Activated CD4-positive, alpha-beta memory T cell treated with anti-CD3 and anti-CD28 coated beads for 36 hours (primary cell): ENCODE results near the gene YARS1. TPM values are rescaled to one million over a fixed set of nuclear protein-coding genes. Genes with fewer than 3 reads are reported as not detected.

Experiments used
- CTCF ChIA-PET: fragments of 350-600 bp; sonication (Branson Sonifier 250); formaldehyde crosslinking; loops from one replicate; lab custom pipeline; 2021; ENCODE audit warnings: antibody characterized with exemption, inconsistent platforms; lab: Charles Lee
- POLR2A ChIA-PET: fragments of 350-600 bp; sonication (Branson Sonifier 250); formaldehyde crosslinking; loops from one replicate; lab custom pipeline; 2021; ENCODE audit warnings: antibody characterized with exemption; lab: Charles Lee
- DNase-seq: peaks from one replicate; pipeline ENCODE4 v3.0.0-alpha.2; 2020
- H3K27ac Mint-ChIP-seq: one replicate; pipeline ENCODE4 v1.8.0; 2021; ENCODE audit warnings: mixed read lengths
- H3K27me3 Mint-ChIP-seq: one replicate; pipeline ENCODE4 v1.8.0; 2021; ENCODE audit warnings: mixed read lengths
- H3K36me3 Mint-ChIP-seq: one replicate; pipeline ENCODE4 v1.8.0; 2021; ENCODE audit warnings: mixed read lengths
- H3K4me1 Mint-ChIP-seq: one replicate; pipeline ENCODE4 v1.8.0; 2021; ENCODE audit warnings: low read depth, mixed read lengths
- H3K4me3 Mint-ChIP-seq: one replicate; pipeline ENCODE4 v1.8.0; 2021; ENCODE audit warnings: mild to moderate bottlenecking, mixed read lengths
- H3K9me3 Mint-ChIP-seq: one replicate; pipeline ENCODE4 v1.8.0; 2021; ENCODE audit warnings: mixed read lengths
- intact Hi-C: fragments of 100-400 bp; cut with micrococcal nuclease; formaldehyde crosslinking; loops from one replicate; pipeline ENCODE4 v1.15.1; 2023
- total RNA-seq, 2 experiments: library from RNA; stranded (reverse); gene quantifications; one replicate each; pipeline ENCODE4 v1.2.3, GENCODE V29; 2021

YARS1 gene
- total RNA-seq, 2 experiments from 2014 or later, result 208 to 213 TPM

- Mint-ChIP-seq H3K4me1 (peaks cover 2% of the 10 kb centered on the region), H3K36me3 (no peaks in the 10 kb centered on the region), H3K4me3 (no peak overlapping the region), H3K27ac (no peak overlapping the region), H3K9me3 (no peaks in the 10 kb centered on the region), H3K27me3 (no peaks in the 10 kb centered on the region)
- intact Hi-C loops, result no loop called here
- POLR2A ChIA-PET, result no interaction called here
- DNase-seq, result no peak
- CTCF ChIA-PET, result interaction anchor here (1.8 kb wide), 1 partner anchor 37 kb away, joined by 7 read pairs; no protein-coding TSS in a partner anchor
Measured at GRCh38 chr1:32748926-32749325, 68.2 kb downstream of the YARS1 start.

GRCh38 chr1:32748348-32748747, 68.8 kb downstream of the YARS1 start:
- no peak for DNase-seq
- intact Hi-C loops, result no loop called here
- Mint-ChIP-seq H3K36me3 (no peaks in the 10 kb centered on the region), H3K4me3 (no peak overlapping the region), H3K27me3 (no peaks in the 10 kb centered on the region), H3K9me3 (no peaks in the 10 kb centered on the region), H3K4me1 (peaks cover under 1% of the 10 kb centered on the region), H3K27ac (no peak overlapping the region)
- ChIA-PET POLR2A (no interaction called here), CTCF (no interaction called here)

- Mint-ChIP-seq H3K4me3 (no peak overlapping the region), H3K9me3 (no peaks in the 10 kb centered on the region), H3K27ac (no peak overlapping the region), H3K4me1 (no peaks in the 10 kb centered on the region), H3K27me3 (peaks cover 5% of the 10 kb centered on the region), H3K36me3 (no peaks in the 10 kb centered on the region)
- POLR2A ChIA-PET, result no interaction called here
- no peak for DNase-seq
- CTCF ChIA-PET, result interaction anchor here (1.2 kb wide), 1 partner anchor 34 kb away, joined by 3 read pairs; no protein-coding TSS in a partner anchor
- intact Hi-C loops, result no loop called here
Measured at GRCh38 chr1:32746130-32746529, 71.0 kb downstream of the YARS1 start.

DNA sequence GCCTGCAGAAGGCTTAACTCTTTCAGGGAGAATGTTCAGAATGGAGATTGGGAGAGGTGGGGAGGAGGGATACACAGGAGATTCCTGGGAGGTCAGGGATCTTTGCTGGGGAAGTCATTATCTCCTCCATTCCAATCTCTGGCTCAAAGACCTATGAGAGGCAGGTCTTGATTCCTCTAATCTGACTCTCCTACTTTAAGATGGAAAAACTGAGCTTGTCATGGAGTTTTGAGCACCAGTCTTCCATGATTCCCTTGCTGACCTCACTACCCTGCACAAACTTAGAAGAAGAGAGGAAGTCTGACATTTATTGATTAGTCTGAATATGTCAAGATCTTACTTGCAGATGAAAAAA, 73.1 kb downstream of the YARS1 start:
- Mint-ChIP-seq H3K27me3 (peaks cover 14% of the 10 kb centered on the region), H3K27ac (no peak overlapping the region), H3K36me3 (no peaks in the 10 kb centered on the region), H3K4me1 (no peaks in the 10 kb centered on the region), H3K4me3 (no peak overlapping the region), H3K9me3 (no peaks in the 10 kb centered on the region)
- intact Hi-C loops, result no loop called here
- no peak for DNase-seq
- CTCF ChIA-PET, result no interaction called here
- POLR2A ChIA-PET, result no interaction called here

DNA sequence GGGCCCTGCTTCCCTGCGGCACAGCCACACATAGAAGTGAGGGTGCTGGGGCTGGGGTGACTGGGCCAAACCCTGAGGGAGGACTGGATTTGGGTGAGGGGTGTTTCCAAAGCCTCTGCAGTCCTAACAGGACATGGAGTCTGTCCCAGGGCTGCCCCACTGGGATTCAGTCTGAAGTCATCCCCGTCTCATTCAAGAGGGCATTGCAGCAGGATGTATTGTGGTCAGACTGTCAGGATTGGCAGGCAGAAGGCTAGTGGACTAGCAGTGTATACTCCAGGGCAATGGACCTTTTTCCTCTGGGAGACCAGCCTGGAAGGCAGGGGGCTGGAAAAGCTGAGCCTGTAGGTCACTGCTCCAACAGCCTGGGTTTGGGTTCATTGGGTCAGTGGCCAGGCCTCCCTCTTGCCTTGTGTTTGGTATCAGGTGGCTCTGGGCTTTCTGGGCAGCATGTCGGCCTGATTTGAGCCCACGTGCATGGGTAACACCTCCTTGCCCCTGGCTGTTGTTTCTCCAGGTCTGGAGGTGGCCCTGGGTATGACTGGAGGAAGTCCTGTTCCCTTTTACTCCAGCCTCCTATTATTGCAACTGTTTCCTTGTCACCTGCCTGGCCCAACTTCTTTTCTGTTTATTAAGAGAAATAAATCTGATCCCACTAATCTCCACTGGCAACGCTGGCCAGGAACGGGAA, 73.6 kb downstream of the YARS1 start:
- no peak for DNase-seq
- Mint-ChIP-seq H3K36me3 (no peaks in the 10 kb centered on the region), H3K9me3 (no peaks in the 10 kb centered on the region), H3K4me1 (no peaks in the 10 kb centered on the region), H3K27me3 (peaks cover 14% of the 10 kb centered on the region), H3K4me3 (no peak overlapping the region), H3K27ac (no peak overlapping the region)
- POLR2A ChIA-PET, result no interaction called here
- intact Hi-C loops, result no loop called here
- CTCF ChIA-PET, result no interaction called here

GRCh38 chr1:32742956-32743355, 74.2 kb downstream of the YARS1 start:
- Mint-ChIP-seq H3K27me3 (peaks cover 14% of the 10 kb centered on the region), H3K36me3 (no peaks in the 10 kb centered on the region), H3K4me1 (no peaks in the 10 kb centered on the region), H3K4me3 (no peak overlapping the region), H3K9me3 (no peaks in the 10 kb centered on the region), H3K27ac (no peak overlapping the region)
- no peak for DNase-seq
- ChIA-PET CTCF (interaction anchor here (0.5 kb wide), 1 partner anchor 431 kb away, joined by 3 read pairs; no protein-coding TSS in a partner anchor), POLR2A (no interaction called here)
- intact Hi-C loops, result no loop called here

DNA sequence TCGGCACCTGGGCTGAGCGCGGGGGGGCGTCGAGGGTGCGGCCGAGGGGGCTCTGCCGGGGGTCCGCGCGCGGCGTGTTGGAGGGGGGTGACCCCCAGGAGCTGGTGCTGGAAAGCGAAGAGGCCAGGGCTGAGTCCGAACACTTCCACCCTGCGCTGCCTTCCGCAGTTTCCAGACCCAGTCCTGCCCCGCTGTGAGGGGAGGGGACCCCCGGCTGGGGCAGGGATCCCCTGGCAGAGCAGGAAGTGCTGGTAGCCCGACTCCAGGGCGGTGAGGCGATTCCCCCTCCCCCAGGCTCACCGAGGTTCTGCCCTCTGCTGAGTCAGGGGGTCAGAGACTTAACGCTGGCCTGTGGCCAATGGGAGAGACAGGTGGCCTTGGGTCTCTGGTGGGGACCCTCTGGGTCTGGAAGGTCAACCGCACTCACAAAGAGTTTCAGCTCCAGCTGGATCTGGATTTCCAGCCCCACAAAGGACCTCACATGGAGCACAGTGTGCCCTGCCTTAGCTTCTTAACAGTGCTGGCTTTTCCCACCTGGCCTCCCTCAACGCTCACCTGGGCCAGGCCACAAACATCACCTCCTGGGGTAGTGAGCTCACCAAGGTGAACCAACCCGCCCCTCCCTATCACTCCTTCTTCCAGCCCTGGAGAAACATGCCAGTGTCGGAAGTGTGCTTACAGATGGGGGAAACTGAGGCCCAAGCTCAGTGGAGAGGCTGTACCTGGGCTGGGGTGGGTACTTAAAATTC, 74.8 kb downstream of the YARS1 start:
- Mint-ChIP-seq H3K27me3 (peaks cover 14% of the 10 kb centered on the region), H3K4me1 (no peaks in the 10 kb centered on the region), H3K27ac (no peak overlapping the region), H3K36me3 (no peaks in the 10 kb centered on the region), H3K4me3 (peak overlapping the region; percentile 49), H3K9me3 (no peaks in the 10 kb centered on the region)
- no peak for DNase-seq
- POLR2A ChIA-PET, result no interaction called here
- intact Hi-C loops, result no loop called here
- CTCF ChIA-PET, result interaction anchor here (0.5 to 1.2 kb wide), 2 partner anchors 30 to 432 kb away, joined by 3 read pairs; no protein-coding TSS in a partner anchor

- Mint-ChIP-seq H3K27me3 (peaks cover 14% of the 10 kb centered on the region), H3K4me1 (no peaks in the 10 kb centered on the region), H3K9me3 (no peaks in the 10 kb centered on the region), H3K27ac (no peak overlapping the region), H3K36me3 (no peaks in the 10 kb centered on the region), H3K4me3 (peak overlapping the region; percentile 45)
- no peak for DNase-seq
- POLR2A ChIA-PET, result no interaction called here
- intact Hi-C loops, result no loop called here
- CTCF ChIA-PET, result interaction anchor here (1.2 kb wide), 1 partner anchor 29 kb away, joined by 3 read pairs; no protein-coding TSS in a partner anchor
Measured at GRCh38 chr1:32741413-32742198, 75.6 kb downstream of the YARS1 start.

DNA sequence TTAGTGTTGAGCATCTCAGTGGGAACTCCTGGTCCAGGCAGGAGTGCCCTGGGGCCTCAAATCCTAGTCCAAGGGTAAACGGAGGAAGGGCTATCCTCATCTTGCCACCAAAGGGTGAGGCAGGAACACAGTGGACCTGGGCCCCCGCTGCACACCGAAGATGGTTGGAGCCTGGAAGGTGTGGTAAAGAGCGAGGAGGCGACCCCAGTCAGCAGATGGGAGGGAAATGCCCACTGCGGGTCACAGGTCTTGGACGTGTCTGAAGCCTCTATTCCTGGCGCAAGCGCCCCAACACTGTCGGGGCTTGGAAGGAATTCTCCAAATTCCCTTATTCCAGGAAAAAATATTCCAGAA, 76.1 kb downstream of the YARS1 start:
- Mint-ChIP-seq H3K27me3 (peaks cover 14% of the 10 kb centered on the region), H3K27ac (no peak overlapping the region), H3K36me3 (no peaks in the 10 kb centered on the region), H3K4me1 (no peaks in the 10 kb centered on the region), H3K9me3 (no peaks in the 10 kb centered on the region), H3K4me3 (peak overlapping the region; percentile 45)
- ChIA-PET CTCF (no interaction called here), POLR2A (no interaction called here)
- intact Hi-C loops, result no loop called here
- no peak for DNase-seq

DNA sequence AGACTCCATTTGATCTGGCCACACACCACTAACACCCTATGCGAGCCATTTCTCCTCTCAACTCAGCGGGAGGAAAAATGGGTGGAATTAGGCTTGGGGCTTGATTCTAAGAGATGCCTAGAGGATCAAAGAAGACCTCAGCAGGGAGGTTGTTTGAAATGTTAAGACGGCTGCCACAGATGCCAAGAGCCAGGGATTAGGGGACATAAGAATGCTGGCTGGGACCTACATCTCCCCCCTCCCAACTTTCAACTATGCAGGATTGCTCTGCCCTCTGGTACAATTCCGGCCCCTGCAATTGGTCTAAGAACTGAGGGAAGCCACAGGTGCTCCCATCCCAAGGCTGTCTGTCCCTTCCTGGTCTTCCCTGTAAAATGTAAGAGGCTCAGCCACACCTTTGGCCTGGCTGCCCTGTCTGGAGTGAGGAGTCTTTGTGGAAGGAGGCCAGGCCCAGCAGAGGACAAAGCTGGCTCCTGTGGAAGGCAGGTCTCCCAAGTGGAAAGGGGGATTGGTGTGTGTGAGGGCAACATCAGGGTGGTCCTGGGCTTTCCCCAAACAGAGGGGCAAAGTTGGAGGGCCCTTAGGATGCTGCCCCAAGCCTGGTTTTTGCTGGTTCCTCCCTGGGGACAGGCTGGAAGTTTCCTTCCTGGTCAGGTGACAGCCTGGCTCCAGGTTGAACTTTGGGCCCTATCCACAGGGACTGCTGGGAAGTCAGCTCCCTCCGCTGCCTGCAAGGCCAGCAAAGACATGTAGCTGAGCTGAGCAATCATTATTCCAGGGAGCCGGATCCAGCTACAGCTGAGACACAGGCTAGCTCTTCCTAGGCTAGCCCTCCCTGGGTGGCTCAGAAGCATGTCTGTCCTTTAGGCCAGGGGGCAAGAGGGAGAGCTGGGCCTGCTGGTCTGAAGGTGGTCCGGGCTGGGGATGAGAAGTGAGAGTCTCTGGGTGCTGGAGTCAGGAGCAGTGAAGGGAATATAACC, 80.1 kb downstream of the YARS1 start:
- CTCF ChIA-PET, result interaction anchor here (0.9 kb wide), 1 partner anchor 25 kb away, joined by 3 read pairs; no protein-coding TSS in a partner anchor
- H3K4me1 Mint-ChIP-seq, result no peaks in the 10 kb centered on the region
- POLR2A ChIA-PET, result interaction anchor here (0.6 kb wide), 1 partner anchor 125 kb away, joined by 3 read pairs; no protein-coding TSS in a partner anchor
- H3K9me3 Mint-ChIP-seq, result no peaks in the 10 kb centered on the region
- no peak overlapping the region for H3K27ac Mint-ChIP-seq
- H3K4me3 Mint-ChIP-seq, result no peak overlapping the region
- intact Hi-C loops, result no loop called here
- peaks cover 9% of the 10 kb centered on the region for H3K27me3 Mint-ChIP-seq
- no peak for DNase-seq
- no peaks in the 10 kb centered on the region for H3K36me3 Mint-ChIP-seq

GRCh38 chr1:32733582-32734321, 83.4 kb downstream of the YARS1 start:
- POLR2A ChIA-PET, result no interaction called here

More at GRCh38 chr1:32733582-32734321, 83.4 kb downstream of the YARS1 start:
- CTCF ChIA-PET, result interaction anchor here (0.8 to 2.3 kb wide), 3 partner anchors 21 to 40 kb away, joined by 3 to 9 read pairs (median 4); no protein-coding TSS in a partner anchor
- no peak overlapping the region for H3K27ac Mint-ChIP-seq
- no peaks in the 10 kb centered on the region for H3K9me3 Mint-ChIP-seq
- peaks cover 3% of the 10 kb centered on the region for H3K4me1 Mint-ChIP-seq
- H3K27me3 Mint-ChIP-seq, result no peaks in the 10 kb centered on the region
- H3K36me3 Mint-ChIP-seq, result no peaks in the 10 kb centered on the region
- no peak overlapping the region for H3K4me3 Mint-ChIP-seq
- intact Hi-C loops, result no loop called here
- no peak for DNase-seq
